Smooth muscle cell of the brain vasculature (primary cell): ENCODE data around the gene CUL4A.
"Not testable (repeated sequence)": the region's sequence is repeated elsewhere in the genome, so short reads cannot be mapped to it uniquely, and the experiment has no call there.

Experiments
- DNase-seq: peaks from one replicate; pipeline ENCODE4 v3.0.0-alpha.2; 2012; ENCODE audit warnings: low read depth, low spot score

CUL4A gene

DNA sequence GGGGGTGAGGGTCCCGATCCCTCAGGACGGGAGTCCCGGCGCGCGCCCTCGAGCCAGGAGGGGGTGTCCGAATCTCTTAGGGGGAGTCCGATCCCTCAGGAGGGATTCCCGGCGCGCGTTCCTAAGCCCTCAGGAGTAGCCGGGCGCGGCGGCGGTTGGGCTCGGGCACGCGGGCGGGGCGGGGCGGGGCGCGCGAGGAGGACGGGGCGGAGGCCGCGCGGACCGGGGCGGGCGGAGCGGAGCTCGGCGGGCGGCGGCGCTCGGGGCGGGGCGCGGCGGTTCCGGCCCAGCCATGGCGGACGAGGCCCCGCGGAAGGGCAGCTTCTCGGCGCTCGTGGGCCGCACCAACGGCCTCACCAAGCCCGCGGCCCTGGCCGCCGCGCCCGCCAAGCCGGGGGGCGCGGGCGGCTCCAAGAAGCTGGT, at the start of gene CUL4A:
Gene CUL4A (plus strand): TSS at position 278 of the 423 bp plus-strand sequence. CDS start 15 bp downstream, at position 293.
- no peak for DNase-seq

DNA sequence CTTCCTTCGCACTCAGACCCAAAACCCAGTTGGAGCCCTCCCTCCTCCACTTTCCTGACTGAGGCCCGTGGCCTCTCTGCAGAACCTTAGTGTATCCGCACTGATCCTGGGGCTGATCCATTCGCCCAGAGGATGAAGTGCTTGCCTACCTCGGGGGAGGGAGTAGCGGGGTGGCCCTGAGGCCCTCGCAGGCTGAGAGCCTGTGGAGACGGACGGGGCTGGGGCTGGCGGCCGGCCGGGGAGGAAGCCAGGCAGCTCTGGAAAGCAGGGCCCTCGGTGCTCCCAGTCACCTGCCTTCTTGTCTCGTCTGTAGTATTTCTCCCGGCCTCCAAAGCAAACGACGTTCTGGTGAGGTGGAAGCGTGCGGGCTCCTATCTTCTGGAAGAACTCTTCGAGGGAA, 49.7 kb upstream of the CUL4A start:
- DNase-seq = no peak

DNA sequence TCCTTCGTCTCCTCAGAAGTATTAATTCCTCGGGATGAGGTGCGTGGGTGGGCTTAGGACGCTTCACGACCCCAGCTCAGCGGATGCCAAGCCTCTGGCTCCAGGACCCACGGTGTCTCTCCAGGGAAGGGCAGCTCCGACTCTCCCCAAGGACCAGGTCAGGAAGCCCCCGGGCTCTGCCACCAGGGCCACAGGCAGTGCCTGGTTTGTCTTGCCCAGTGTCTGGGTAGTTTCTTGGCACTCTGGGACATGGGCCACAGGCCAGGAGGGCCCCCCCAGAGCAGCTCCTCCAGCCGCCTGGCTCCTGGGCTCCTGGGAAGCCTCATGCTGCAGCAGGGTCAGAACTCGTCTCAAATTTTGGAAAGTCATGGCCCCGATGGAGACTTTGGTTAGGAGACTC, 48.4 kb upstream of the CUL4A start:
- DNase-seq = no peak

- DNase-seq = no peak
Measured at GRCh38 chr13:113161433-113161832, 48.0 kb upstream of the CUL4A start.

- not testable (repeated sequence) for DNase-seq
Measured at GRCh38 chr13:113161975-113162374, 47.4 kb upstream of the CUL4A start.

- DNase-seq = no peak
Measured at GRCh38 chr13:113162783-113163685, 46.4 kb upstream of the CUL4A start.

GRCh38 chr13:113164492-113164891, 44.9 kb upstream of the CUL4A start:
- DNase-seq = no peak

DNA sequence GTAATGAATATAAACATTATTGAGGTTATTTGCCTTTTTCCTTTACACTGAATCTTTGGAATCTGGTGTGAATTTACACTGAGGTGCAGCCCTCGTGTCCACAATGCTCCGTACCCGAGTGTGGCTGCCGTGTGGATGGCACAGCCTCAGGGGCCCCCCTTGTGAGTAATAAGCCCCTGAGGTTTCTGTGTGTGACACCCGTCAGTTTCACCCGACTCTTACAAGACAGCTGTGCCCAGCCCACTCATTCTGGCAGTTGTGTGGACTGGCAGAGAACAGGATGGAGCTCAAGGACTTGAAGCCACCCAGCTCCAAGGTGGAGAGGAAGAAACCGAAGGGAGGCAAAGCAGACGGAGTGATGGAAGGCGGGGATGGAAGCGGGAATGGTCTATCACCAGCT, 43.1 kb upstream of the CUL4A start:
- DNase-seq = no peak

DNA sequence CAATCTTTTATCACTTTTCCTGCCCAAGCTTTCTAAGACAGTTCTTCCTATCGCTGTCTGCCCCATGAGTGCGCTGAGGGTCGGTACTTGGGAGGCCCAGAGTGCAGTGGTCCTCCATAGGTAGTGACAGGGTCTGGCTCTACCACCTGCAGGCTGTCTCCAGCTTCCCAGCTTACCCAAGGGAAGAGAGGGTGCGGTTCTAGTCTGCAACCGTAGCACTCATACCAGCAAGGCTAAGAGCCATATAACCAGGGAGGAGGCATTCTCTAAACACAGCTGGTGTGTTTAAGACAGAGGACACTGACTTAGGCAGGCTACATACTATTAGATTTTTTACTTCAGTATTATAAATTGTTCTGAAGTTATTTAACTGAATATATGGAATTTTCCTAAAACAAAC, 42.7 kb upstream of the CUL4A start:
- DNase-seq = no peak

- no peak for DNase-seq
Measured at GRCh38 chr13:113167155-113167554, 42.3 kb upstream of the CUL4A start.

- DNase-seq = no peak
Measured at GRCh38 chr13:113167575-113167974, 41.8 kb upstream of the CUL4A start.

DNA sequence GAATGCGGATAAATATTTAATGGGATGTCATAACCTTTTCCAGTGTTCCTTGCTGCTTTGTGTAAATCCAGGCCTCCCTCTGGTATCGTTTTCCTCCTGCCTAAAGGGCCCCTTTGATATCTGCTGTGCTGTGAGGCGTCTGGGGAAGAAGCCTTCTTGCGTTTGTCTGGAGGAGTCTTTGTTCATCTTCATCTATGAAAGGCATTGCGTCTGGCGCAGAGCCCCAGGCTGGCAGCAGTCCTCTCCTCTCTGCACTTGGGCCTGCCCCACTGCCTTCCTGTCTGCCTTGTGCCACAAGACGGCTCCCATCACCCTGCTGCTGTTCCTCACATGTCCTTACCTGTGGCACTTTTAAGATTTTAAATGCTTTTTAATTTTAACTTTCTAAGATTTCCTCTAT, 41.2 kb upstream of the CUL4A start:
- DNase-seq = no peak

- no peak for DNase-seq
Measured at GRCh38 chr13:113169277-113170272, 39.8 kb upstream of the CUL4A start.

DNA sequence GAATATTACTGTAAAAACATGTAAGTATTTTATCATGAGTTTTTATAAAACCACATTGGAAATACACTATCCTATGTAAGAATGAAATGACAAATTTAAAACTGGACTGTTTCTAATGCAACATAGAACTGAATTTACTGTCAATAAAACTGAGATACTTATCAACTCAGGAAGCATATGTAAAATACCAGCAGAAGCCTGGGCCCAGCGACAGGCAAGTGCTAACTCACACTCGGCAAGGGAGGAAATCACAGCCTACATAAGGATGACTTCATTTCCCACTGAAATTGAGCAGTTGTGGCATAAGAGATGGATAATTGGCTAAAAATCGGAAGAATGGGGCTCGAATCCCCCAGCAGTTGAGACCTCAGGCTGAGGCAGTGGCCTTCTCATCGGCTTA, 38.9 kb upstream of the CUL4A start:
- no peak for DNase-seq

DNA sequence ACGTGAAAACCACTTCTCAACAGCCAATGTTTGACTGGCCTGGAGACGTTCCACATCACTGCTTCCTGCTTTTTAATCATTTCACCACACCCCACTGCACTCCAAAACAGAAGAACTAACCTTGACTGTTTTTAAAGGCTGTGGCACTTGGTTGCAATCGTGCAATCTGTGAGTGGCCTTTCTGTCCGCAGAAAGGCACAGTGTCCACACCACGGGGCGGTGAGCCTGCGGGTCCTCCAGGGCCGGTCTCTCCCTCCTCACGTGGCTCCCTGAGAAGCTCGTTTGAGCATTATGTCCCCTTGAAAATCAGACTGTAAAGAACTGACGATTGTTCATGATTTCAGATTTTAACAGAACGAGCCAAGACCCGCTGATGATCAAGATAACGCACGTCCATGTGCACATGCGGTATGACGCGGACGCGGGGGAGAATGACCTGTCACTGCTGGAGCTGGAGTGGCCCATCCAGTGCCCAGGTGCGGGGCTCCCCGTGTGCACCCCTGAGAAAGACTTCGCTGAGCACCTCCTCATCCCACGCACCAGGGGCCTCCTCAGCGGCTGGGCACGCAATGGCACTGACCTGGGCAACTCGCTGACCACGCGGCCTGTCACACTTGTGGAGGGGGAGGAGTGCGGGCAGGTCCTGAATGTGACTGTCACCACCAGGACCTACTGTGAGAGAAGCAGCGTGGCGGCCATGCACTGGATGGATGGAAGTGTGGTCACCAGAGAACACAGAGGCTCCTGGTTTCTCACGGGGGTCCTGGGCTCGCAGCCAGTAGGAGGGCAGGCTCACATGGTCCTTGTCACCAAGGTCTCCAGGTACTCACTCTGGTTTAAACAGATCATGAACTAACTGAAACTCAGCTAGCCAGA, 37.9 kb upstream of the CUL4A start:
- DNase-seq = no peak

DNA sequence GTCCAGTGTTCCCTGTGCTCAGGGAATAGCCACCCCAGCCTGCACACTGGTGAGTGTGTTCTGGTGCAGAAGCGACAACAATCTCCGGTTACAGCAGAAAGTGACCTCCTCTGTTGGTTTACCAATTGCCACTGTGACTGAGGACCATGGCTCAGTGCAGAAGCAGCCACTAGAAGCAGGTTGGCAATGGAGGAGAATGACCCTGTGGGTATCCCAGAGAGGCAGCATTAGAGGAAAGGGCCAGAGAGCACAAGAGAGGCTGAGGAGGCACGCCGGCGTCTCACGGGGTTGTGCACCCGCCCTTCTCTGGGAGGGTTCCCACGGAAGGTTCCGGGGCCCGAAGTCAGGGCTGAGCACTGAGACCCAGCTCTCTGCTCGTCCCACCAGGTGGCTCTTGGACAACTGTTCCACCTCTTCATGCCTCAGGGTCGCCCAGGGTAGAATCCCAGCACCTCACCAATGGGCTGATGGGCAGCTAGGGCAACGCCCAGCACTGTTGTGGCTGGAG, 36.9 kb upstream of the CUL4A start:
- no peak for DNase-seq

DNA sequence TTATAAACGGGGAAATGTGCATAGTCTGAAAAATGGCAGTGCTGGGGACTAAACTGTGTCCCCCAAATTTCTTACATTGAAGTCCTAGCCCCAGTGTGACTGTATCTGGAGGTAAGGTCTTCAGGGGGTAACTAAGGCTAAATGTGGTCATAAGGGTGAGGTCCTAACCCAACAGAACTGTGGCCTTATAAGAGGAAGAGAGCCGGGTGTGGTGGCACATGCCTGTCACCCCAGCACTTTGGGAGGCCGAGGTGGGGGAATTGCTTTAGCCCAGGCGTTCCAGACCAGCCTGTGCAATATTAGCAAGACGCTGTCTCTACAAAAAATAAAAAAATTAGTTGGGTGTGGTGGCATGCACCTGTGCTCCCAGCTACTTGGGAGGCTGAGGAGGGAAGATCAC, 33.1 kb upstream of the CUL4A start:
- no peak for DNase-seq

DNA sequence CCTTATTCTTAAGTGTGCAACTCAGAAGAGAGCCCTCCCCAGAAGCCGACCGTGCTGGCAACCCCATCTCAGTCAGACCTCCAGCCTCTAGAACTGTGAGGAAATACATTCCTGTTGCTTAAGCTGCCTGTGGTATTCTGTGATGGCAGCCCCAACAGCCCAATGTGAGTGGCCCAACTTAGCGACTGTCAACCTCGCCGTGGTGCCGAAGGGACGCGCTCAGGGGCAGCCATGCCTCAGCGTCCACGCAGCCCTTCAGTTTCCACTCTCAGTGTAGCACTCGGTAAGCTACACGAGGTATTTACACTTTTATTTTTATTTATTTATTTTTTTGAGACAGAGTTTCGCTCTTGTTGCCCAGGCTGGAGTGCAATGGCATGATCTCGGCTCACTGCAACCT, 32.6 kb upstream of the CUL4A start:
- no peak for DNase-seq

- no peak for DNase-seq
Measured at GRCh38 chr13:113178070-113178895, 31.1 kb upstream of the CUL4A start.

DNA sequence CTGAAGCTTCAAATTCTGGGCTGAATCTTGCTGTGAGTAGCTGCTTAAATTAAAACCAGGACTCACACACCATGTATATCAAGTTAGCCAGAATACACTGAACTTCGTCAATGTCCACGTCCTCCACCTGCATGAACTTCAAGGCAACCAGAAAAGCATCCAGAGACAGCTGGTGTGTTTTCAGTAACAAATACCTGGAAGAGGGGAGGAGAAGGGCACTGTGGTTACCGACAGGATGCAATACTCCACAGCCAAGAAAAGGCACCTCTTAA, 30.6 kb upstream of the CUL4A start:
- DNase-seq = no peak
